Measurements from ENCODE around the gene ZDHHC14. TPM values are rescaled to one million over a fixed set of nuclear protein-coding genes. Genes with fewer than 3 reads are reported as not detected.
A peak's percentile ranks its signal among the peaks of the same experiment; 100 is the strongest.

Gene ZDHHC14
- total and polyA plus RNA-seq, 2 experiments from 2014 or later, result 3.0 to 7.4 TPM

DNA sequence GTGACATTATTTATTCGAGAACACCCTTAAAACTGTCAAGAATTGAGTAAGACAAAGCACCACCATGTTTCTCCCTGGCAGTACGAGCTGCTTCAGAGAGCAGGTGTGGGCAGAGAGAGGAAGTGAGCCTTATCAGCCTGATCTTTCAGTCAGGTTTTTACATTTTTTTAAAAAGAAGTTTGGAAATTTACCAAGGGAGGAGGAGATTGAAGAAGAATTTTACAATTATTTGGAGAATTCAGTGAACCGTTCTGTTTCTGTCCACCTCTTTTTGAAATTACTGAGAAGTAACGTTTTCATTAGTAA lies 75.5 kb downstream of the ZDHHC14 start:
- H3K27me3 ChIP-seq (ENCODE audit: insufficient read depth), result no peaks in the 10 kb centered on the region
- H3K27me3 Mint-ChIP-seq (ENCODE audit: insufficient read depth, low read depth, poor library complexity), result peaks cover 6% of the 10 kb centered on the region
- no peaks in the 10 kb centered on the region for H3K36me3 ChIP-seq (ENCODE audit: insufficient read depth)
- H3K36me3 Mint-ChIP-seq (ENCODE audit: low read depth), result no peaks in the 10 kb centered on the region
- peak overlapping the region; percentile 12 for H2AFZ ChIP-seq
- ATAC-seq (no peak), DNase-seq (ENCODE audit: low spot score) (no peak)
- 0 out of 2 replicates have a peak, but pooled peaks cover 6% of the 10 kb centered on the region for H3F3A ChIP-seq (replicated peaks; ENCODE audit: low read depth)
- no peak overlapping the region for H3K4me3 ChIP-seq
- H3K4me1 ChIP-seq (ENCODE audit: insufficient read depth), result peaks cover 15% of the 10 kb centered on the region
- H3K4me1 Mint-ChIP-seq, result peaks cover 26% of the 10 kb centered on the region
- no peak overlapping the region for H3K4me2 ChIP-seq
- no peaks in the 10 kb centered on the region for H3K79me2 ChIP-seq (replicated peaks; ENCODE audit: insufficient read depth)
- H3K27ac Mint-ChIP-seq, result no peak overlapping the region
- no peak overlapping the region for H3K27ac ChIP-seq (ENCODE audit: low read depth)
- no peaks in the 10 kb centered on the region for H4K20me1 ChIP-seq (replicated peaks; ENCODE audit: insufficient read depth)
- no peaks in the 10 kb centered on the region; the same call in 2 of the 3 replicates for H3K9me3 Mint-ChIP-seq
- no peak overlapping the region for H3K4me3 Mint-ChIP-seq
- TF ChIP-seq STAT1 (IDR thresholded peaks at IDR 0.05; ENCODE audit: unreplicated experiment) (no peak), EZH2 (IDR thresholded peaks at IDR 0.05; ENCODE audit: low read depth, unreplicated experiment) (no peak), CREB1 (CRISPR knock-in tag; IDR thresholded peaks at IDR 0.05; ENCODE audit: low read depth) (no peak), POLR2AphosphoS5 (IDR thresholded peaks at IDR 0.05; ENCODE audit: low read depth) (no peak), ZNF114 (CRISPR knock-in tag; IDR thresholded peaks at IDR 0.05) (no peak), ZNF331 (CRISPR knock-in tag; IDR thresholded peaks at IDR 0.05; ENCODE audit: low read depth) (no peak)
- TF ChIP-seq, protein P1, sequence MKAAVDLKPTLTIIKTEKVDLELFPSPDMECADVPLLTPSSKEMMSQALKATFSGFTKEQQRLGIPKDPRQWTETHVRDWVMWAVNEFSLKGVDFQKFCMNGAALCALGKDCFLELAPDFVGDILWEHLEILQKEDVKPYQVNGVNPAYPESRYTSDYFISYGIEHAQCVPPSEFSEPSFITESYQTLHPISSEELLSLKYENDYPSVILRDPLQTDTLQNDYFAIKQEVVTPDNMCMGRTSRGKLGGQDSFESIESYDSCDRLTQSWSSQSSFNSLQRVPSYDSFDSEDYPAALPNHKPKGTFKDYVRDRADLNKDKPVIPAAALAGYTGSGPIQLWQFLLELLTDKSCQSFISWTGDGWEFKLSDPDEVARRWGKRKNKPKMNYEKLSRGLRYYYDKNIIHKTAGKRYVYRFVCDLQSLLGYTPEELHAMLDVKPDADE (IDR thresholded peaks at IDR 0.05), result no peak
- TF ChIP-seq, protein P2, sequence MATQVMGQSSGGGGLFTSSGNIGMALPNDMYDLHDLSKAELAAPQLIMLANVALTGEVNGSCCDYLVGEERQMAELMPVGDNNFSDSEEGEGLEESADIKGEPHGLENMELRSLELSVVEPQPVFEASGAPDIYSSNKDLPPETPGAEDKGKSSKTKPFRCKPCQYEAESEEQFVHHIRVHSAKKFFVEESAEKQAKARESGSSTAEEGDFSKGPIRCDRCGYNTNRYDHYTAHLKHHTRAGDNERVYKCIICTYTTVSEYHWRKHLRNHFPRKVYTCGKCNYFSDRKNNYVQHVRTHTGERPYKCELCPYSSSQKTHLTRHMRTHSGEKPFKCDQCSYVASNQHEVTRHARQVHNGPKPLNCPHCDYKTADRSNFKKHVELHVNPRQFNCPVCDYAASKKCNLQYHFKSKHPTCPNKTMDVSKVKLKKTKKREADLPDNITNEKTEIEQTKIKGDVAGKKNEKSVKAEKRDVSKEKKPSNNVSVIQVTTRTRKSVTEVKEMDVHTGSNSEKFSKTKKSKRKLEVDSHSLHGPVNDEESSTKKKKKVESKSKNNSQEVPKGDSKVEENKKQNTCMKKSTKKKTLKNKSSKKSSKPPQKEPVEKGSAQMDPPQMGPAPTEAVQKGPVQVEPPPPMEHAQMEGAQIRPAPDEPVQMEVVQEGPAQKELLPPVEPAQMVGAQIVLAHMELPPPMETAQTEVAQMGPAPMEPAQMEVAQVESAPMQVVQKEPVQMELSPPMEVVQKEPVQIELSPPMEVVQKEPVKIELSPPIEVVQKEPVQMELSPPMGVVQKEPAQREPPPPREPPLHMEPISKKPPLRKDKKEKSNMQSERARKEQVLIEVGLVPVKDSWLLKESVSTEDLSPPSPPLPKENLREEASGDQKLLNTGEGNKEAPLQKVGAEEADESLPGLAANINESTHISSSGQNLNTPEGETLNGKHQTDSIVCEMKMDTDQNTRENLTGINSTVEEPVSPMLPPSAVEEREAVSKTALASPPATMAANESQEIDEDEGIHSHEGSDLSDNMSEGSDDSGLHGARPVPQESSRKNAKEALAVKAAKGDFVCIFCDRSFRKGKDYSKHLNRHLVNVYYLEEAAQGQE (IDR thresholded peaks at IDR 0.05; ENCODE audit: unreplicated experiment), result no peak
- TF ChIP-seq, protein P3, sequence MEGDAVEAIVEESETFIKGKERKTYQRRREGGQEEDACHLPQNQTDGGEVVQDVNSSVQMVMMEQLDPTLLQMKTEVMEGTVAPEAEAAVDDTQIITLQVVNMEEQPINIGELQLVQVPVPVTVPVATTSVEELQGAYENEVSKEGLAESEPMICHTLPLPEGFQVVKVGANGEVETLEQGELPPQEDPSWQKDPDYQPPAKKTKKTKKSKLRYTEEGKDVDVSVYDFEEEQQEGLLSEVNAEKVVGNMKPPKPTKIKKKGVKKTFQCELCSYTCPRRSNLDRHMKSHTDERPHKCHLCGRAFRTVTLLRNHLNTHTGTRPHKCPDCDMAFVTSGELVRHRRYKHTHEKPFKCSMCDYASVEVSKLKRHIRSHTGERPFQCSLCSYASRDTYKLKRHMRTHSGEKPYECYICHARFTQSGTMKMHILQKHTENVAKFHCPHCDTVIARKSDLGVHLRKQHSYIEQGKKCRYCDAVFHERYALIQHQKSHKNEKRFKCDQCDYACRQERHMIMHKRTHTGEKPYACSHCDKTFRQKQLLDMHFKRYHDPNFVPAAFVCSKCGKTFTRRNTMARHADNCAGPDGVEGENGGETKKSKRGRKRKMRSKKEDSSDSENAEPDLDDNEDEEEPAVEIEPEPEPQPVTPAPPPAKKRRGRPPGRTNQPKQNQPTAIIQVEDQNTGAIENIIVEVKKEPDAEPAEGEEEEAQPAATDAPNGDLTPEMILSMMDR (conservative IDR thresholded peaks at IDR 0.05; ENCODE audit: low read depth in 2 of 2), result no peak
- TF ChIP-seq, protein P4, sequence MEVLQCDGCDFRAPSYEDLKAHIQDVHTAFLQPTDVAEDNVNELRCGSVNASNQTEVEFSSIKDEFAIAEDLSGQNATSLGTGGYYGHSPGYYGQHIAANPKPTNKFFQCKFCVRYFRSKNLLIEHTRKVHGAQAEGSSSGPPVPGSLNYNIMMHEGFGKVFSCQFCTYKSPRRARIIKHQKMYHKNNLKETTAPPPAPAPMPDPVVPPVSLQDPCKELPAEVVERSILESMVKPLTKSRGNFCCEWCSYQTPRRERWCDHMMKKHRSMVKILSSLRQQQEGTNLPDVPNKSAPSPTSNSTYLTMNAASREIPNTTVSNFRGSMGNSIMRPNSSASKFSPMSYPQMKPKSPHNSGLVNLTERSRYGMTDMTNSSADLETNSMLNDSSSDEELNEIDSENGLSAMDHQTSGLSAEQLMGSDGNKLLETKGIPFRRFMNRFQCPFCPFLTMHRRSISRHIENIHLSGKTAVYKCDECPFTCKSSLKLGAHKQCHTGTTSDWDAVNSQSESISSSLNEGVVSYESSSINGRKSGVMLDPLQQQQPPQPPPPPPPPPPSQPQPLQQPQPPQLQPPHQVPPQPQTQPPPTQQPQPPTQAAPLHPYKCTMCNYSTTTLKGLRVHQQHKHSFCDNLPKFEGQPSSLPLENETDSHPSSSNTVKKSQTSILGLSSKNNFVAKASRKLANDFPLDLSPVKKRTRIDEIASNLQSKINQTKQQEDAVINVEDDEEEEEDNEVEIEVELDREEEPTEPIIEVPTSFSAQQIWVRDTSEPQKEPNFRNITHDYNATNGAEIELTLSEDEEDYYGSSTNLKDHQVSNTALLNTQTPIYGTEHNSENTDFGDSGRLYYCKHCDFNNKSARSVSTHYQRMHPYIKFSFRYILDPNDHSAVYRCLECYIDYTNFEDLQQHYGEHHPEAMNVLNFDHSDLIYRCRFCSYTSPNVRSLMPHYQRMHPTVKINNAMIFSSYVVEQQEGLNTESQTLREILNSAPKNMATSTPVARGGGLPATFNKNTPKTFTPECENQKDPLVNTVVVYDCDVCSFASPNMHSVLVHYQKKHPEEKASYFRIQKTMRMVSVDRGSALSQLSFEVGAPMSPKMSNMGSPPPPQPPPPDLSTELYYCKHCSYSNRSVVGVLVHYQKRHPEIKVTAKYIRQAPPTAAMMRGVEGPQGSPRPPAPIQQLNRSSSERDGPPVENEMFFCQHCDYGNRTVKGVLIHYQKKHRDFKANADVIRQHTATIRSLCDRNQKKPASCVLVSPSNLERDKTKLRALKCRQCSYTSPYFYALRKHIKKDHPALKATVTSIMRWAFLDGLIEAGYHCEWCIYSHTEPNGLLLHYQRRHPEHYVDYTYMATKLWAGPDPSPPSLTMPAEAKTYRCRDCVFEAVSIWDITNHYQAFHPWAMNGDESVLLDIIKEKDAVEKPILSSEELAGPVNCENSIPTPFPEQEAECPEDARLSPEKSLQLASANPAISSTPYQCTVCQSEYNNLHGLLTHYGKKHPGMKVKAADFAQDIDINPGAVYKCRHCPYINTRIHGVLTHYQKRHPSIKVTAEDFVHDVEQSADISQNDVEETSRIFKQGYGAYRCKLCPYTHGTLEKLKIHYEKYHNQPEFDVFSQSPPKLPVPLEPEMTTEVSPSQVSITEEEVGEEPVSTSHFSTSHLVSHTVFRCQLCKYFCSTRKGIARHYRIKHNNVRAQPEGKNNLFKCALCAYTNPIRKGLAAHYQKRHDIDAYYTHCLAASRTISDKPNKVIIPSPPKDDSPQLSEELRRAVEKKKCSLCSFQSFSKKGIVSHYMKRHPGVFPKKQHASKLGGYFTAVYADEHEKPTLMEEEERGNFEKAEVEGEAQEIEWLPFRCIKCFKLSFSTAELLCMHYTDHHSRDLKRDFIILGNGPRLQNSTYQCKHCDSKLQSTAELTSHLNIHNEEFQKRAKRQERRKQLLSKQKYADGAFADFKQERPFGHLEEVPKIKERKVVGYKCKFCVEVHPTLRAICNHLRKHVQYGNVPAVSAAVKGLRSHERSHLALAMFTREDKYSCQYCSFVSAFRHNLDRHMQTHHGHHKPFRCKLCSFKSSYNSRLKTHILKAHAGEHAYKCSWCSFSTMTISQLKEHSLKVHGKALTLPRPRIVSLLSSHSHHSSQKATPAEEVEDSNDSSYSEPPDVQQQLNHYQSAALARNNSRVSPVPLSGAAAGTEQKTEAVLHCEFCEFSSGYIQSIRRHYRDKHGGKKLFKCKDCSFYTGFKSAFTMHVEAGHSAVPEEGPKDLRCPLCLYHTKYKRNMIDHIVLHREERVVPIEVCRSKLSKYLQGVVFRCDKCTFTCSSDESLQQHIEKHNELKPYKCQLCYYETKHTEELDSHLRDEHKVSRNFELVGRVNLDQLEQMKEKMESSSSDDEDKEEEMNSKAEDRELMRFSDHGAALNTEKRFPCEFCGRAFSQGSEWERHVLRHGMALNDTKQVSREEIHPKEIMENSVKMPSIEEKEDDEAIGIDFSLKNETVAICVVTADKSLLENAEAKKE (CRISPR knock-in tag; IDR thresholded peaks at IDR 0.05), result no peak
- H3K9me2 ChIP-seq (ENCODE audit: insufficient read depth), result no peaks in the 10 kb centered on the region
